OCI-LY7 (cell line): ENCODE results near the gene SERGEF. TPM values are rescaled to one million over a fixed set of nuclear protein-coding genes. Genes with fewer than 3 reads are reported as not detected.

Source experiments
- BruUV-seq: library from RNA; stranded (reverse); fragments of 400-500 nt; replicated peaks from 2 replicates; lab custom pipeline; 2021; lab: Mats Ljungman, UMichigan
- CTCF ChIA-PET: fragments of 300-600 bp; sonication (Branson Sonifier 250); formaldehyde crosslinking; loops from one replicate; lab custom pipeline; 2022; ENCODE audit warnings: antibody characterized with exemption; ENCODE audit not compliant: unreplicated experiment; lab: Charles Lee
- POLR2A ChIA-PET: fragments of 300-600 bp; sonication (Branson Sonifier 250); formaldehyde crosslinking; loops from one replicate; lab custom pipeline; 2022; ENCODE audit warnings: antibody characterized with exemption; lab: Charles Lee
- DNase-seq: peaks from one replicate; pipeline ENCODE4 v3.0.0-alpha.2; 2015; ENCODE audit warnings: low spot score
- H2AFZ ChIP-seq: fragments of 200-600 bp; sonication (generic), shearing (Covaris generic); 2 replicates; pipeline ENCODE4 v1.6.1; 2014; ENCODE audit warnings: mild to moderate bottlenecking, antibody characterized with exemption, low read length, moderate library complexity
- H3K27ac ChIP-seq: fragments of 200-600 bp; sonication (generic); 2 replicates; pipeline ENCODE4 v1.5.1; 2014; ENCODE audit warnings: mixed run types, low read depth, mild to moderate bottlenecking, moderate library complexity, low read length, inconsistent platforms; ENCODE audit not compliant: poor library complexity, severe bottlenecking
- H3K36me3 ChIP-seq: fragments of 200-600 bp; sonication (generic); 2 replicates; pipeline ENCODE4 v1.6.1; 2014; ENCODE audit warnings: mild to moderate bottlenecking, antibody characterized with exemption, low read length, moderate library complexity, mixed read lengths; ENCODE audit not compliant: insufficient read depth
- H3K4me1 ChIP-seq: fragments of 200-600 bp; sonication (generic); 2 replicates; pipeline ENCODE4 v1.5.1; 2014; ENCODE audit warnings: mild to moderate bottlenecking, low read length; ENCODE audit not compliant: insufficient read depth, poor library complexity, severe bottlenecking
- H3K4me2 ChIP-seq: fragments of 200-600 bp; sonication (generic); 2 replicates; pipeline ENCODE4 v1.6.1; 2014; ENCODE audit warnings: mild to moderate bottlenecking, low read length
- H3K4me3 ChIP-seq: fragments of 200-600 bp; sonication (generic); 2 replicates; pipeline ENCODE4 v1.5.1; 2014; ENCODE audit warnings: mild to moderate bottlenecking, low read depth, low read length; ENCODE audit not compliant: poor library complexity, severe bottlenecking
- H3K79me2 ChIP-seq: fragments of 200-600 bp; sonication (generic); 2 replicates; pipeline ENCODE4 v1.6.1; 2016; ENCODE audit warnings: low read depth, mild to moderate bottlenecking, low read length, moderate library complexity, mixed read lengths; ENCODE audit not compliant: insufficient read depth
- H3K9me2 ChIP-seq: fragments of 200-600 bp; sonication (generic); 2 replicates; pipeline ENCODE4 v1.6.1; 2016; ENCODE audit warnings: mild to moderate bottlenecking, low read length, mixed read lengths; ENCODE audit not compliant: insufficient read depth
- H3K9me3 ChIP-seq: fragments of 200-600 bp; sonication (generic); 2 replicates; pipeline ENCODE4 v1.6.1; 2014; ENCODE audit warnings: mild to moderate bottlenecking, mixed run types, low read length, mixed read lengths
- H4K20me1 ChIP-seq: fragments of 200-600 bp; sonication (generic); 2 replicates; pipeline ENCODE4 v1.6.1; 2014; ENCODE audit warnings: mild to moderate bottlenecking, antibody characterized with exemption, low read length, moderate library complexity, mixed read lengths; ENCODE audit not compliant: insufficient read depth
- EZH2phosphoT487 ChIP-seq: fragments of 200-600 bp; sonication (generic); IDR thresholded peaks from 2 replicates; pipeline ENCODE4 v1.6.1; 2018; ENCODE audit warnings: low read depth, borderline replicate concordance, mild to moderate bottlenecking, mixed run types, antibody characterized with exemption, low read length, moderate library complexity, mixed read lengths
- intact Hi-C: fragments of 100-400 bp; cut with micrococcal nuclease; formaldehyde crosslinking; loops from one replicate; pipeline ENCODE4 v1.10.0; 2022; ENCODE audit not compliant: unreplicated experiment
- total RNA-seq, 2 experiments: library from RNA; depleted of rRNA in 1 of 2; stranded (reverse); fragments of >200 nt in 1 of 2; shearing (Covaris generic) in 1 of 2; gene quantifications; 2 replicates each; pipeline ENCODE4 v1.2.3, GENCODE V29; 2014 to 2022
- TF ChIP-seq, protein P1 (sequence below): fragments of 200-600 bp; sonication (generic); conservative IDR thresholded peaks from 2 replicates; pipeline ENCODE4 v1.5.1; 2014; ENCODE audit warnings: mild to moderate bottlenecking, antibody characterized with exemption, low read length, moderate library complexity, mixed read lengths

The SERGEF gene
- total RNA-seq, 2 experiments from 2014 or later, result 35.4 to 42.2 TPM

DNA sequence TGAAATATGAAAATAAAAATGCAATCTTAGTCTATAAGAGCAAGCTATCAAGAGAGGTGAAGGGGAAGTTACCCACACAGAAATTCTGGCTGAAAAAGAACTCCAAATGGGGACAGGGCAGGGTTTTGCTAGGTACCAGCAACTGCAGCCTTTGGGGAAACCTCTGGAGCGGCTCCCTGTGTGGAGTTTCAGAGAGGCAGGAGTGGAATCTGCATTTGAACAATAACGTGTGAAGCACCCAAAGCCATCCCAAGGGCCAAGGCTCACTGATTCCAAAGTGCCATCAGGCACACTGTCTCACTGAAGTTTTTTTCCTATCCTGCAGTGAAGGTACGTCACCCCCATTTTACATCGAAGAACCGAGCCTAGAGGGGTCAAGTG is 190.5 kb downstream of the SERGEF start:
- POLR2A ChIA-PET, result no interaction called here
- H3K4me2 ChIP-seq, result no peak overlapping the region
- H3K36me3 ChIP-seq, result no peaks in the 10 kb centered on the region
- H4K20me1 ChIP-seq, result no peaks in the 10 kb centered on the region
- H2AFZ ChIP-seq, result no peak overlapping the region
- intact Hi-C loops, result no loop called here
- no peak for DNase-seq
- H3K9me3 ChIP-seq, result no peaks in the 10 kb centered on the region
- no peaks in the 10 kb centered on the region for H3K79me2 ChIP-seq
- H3K4me1 ChIP-seq, result no peaks in the 10 kb centered on the region
- BruUV-seq, result no TSS peak
- no peak overlapping the region for H3K4me3 ChIP-seq
- no peak overlapping the region for H3K27ac ChIP-seq
- TF ChIP-seq, protein P1, sequence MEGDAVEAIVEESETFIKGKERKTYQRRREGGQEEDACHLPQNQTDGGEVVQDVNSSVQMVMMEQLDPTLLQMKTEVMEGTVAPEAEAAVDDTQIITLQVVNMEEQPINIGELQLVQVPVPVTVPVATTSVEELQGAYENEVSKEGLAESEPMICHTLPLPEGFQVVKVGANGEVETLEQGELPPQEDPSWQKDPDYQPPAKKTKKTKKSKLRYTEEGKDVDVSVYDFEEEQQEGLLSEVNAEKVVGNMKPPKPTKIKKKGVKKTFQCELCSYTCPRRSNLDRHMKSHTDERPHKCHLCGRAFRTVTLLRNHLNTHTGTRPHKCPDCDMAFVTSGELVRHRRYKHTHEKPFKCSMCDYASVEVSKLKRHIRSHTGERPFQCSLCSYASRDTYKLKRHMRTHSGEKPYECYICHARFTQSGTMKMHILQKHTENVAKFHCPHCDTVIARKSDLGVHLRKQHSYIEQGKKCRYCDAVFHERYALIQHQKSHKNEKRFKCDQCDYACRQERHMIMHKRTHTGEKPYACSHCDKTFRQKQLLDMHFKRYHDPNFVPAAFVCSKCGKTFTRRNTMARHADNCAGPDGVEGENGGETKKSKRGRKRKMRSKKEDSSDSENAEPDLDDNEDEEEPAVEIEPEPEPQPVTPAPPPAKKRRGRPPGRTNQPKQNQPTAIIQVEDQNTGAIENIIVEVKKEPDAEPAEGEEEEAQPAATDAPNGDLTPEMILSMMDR, result no peak
- TF ChIP-seq EZH2phosphoT487, result no peak
- no peaks in the 10 kb centered on the region for H3K9me2 ChIP-seq
- CTCF ChIA-PET, result no interaction called here

DNA sequence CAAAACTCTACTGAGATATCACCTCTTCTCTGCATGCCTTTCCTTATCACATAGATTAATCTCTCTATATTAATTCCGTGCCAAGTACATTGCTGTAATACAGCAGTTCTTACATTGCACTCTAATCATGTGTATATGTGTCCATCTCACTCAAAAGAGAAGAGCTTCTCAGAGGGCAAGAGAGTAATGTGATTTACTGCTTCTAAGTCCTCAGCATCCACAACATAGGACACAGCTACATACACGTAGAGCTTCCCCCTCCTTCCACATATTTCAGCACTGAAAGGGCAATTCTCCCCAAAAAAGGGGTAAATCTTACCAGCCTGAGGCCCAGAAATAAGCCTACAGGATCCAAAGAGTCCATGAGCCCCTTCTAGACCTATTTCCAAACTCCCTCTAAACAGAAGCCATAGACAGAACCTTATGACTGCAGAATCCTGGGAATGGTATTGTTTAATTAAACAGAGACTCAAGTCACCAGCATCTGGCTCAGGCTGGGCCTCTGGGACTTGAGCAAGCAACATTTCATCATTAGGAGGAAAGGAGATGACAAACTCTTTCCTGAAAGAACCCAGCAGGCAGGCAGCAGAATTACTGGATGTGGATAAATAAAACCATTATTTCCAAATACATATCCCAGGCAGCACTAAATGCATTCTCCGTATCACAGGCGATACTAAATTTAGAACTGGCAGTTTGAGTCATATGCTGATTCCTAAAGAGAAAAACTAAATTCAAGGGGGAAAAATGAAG is 191.0 kb downstream of the SERGEF start:
- no peaks in the 10 kb centered on the region for H4K20me1 ChIP-seq
- ChIA-PET POLR2A (no interaction called here), CTCF (no interaction called here)
- H3K79me2 ChIP-seq, result no peaks in the 10 kb centered on the region
- H3K27ac ChIP-seq, result no peak overlapping the region
- no peak for DNase-seq
- no peak overlapping the region for H3K4me3 ChIP-seq
- BruUV-seq, result no TSS peak
- no peaks in the 10 kb centered on the region for H3K9me3 ChIP-seq
- no peak overlapping the region for H2AFZ ChIP-seq
- H3K4me2 ChIP-seq, result no peak overlapping the region
- TF ChIP-seq EZH2phosphoT487, result no peak
- TF ChIP-seq, protein P1, result no peak
- H3K9me2 ChIP-seq, result no peaks in the 10 kb centered on the region
- intact Hi-C loops, result no loop called here
- H3K36me3 ChIP-seq, result no peaks in the 10 kb centered on the region
- H3K4me1 ChIP-seq, result no peaks in the 10 kb centered on the region

DNA sequence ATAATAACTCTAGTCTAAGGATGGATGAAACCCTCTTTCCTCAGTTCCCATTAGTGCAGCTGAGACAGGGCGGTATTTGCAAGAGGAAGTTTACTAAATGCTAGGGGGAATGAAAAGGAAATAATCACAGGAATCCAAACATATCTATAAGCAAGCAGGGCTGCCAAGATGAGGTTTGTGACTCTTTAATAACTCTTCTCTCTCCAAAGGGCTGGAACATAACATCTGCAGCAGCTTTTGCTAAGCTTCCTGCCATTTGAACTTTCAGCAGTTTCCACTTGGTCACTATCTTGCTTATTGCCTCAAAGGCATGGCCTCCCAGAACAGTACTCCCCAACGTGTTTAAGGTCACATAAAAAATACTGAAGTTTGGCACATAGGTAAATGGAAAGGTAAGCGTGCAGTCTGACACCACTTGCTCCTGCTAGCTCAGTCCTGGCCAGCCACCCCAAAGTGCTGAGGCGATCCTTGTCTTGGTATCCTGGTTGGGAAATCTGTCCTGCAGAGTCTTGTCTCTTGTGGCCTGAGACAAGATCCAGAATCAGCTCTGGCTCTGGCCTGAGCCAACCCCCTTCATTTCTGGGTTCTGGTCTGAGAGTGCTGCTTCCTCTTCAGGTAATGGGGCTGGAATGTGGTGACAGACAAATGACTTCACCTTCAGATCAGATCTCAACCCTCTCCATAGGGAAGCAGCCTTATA is 196.5 kb downstream of the SERGEF start:
- Histone ChIP-seq H3K9me2 (no peaks in the 10 kb centered on the region), H2AFZ (no peak overlapping the region), H3K9me3 (no peaks in the 10 kb centered on the region), H3K4me1 (no peaks in the 10 kb centered on the region), H3K27ac (no peak overlapping the region), H4K20me1 (no peaks in the 10 kb centered on the region), H3K36me3 (no peaks in the 10 kb centered on the region), H3K4me2 (no peak overlapping the region), H3K79me2 (no peaks in the 10 kb centered on the region), H3K4me3 (no peak overlapping the region)
- TF ChIP-seq, protein P1, result no peak
- TF ChIP-seq EZH2phosphoT487, result no peak
- ChIA-PET CTCF (no interaction called here), POLR2A (no interaction called here)
- intact Hi-C loops, result no loop called here
- DNase-seq, result no peak
- no TSS peak for BruUV-seq
